KBM-7 (cell line): Measurements from ENCODE around the gene TMEM245.
"Not testable (repeated sequence)": the region's sequence is repeated elsewhere in the genome, so short reads cannot be mapped to it uniquely, and the experiment has no call there.

Source experiments
- DNase-seq: peaks from one replicate; pipeline ENCODE4 v3.0.0-alpha.2; 2015
- in situ Hi-C: fragments of 300-500 bp; cut with MboI; formaldehyde crosslinking; loops from 2 replicates; pipeline ENCODE4 v1.14.3; 2020; ENCODE audit warnings: low sequenced_read_pairs, low pct_unique_long_range_greater_than_20kb, mixed read lengths

The TMEM245 gene

GRCh38 chr9:108971392-108971791 lies 148.4 kb downstream of the TMEM245 start:
- in situ Hi-C loops, DNase-seq: not testable (repeated sequence)

GRCh38 chr9:108967916-108968315 lies 151.8 kb downstream of the TMEM245 start:
- in situ Hi-C loops = no loop called here
- DNase-seq = no peak
